ENCODE measurements around the gene LRRC7.

The LRRC7 gene

DNA sequence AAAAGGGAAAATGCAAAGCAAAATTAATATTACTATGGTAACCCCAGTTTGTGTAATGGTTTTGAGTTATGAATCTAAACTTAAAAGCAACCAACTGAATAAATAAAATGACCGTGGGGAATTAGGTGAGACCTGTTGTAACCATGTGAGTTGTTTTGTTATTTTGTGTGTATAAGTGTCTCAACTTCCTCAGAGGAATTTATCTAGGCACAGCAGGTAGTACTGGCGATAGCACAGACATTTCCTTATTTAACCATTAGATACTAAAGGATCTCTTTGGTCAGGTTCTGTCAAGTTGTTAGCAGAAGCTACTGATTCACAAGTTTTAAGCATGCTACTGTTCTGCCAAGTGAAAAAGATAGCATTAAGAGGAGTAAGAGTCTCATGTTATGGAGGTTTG lies 39.3 kb upstream of the LRRC7 start:
- H3K4me3 ChIP-seq (ENCODE audit: low read depth, low read length): no peak overlapping the region
- no peak for TF ChIP-seq CTCF (IDR thresholded peaks at IDR 0.05; ENCODE audit: low read depth, low read length, missing control alignments)
- DNase-seq (ENCODE audit: low read depth): no peak

DNA sequence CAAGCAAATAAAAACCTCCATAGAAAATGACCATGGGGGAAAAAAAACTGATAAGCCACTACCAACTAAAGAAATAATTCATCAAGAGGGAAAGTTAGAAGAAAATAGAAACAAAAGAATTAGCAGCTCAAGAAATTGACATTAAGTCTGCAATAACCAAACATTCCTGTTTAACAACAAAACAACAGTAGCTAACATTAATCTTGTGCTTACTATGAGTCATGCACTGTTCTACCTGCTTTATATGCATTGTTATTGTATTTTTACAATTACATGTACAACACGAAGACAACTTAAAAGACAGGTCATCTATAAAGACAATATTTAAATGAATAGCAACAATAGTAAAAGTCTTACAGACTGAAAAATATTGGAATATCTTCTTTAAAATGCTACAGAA lies 34.4 kb upstream of the LRRC7 start:
- TF ChIP-seq CTCF (IDR thresholded peaks at IDR 0.05; ENCODE audit: low read depth, low read length, missing control alignments): no peak
- no peak for DNase-seq (ENCODE audit: low read depth)
- H3K4me3 ChIP-seq (ENCODE audit: low read depth, low read length): no peak overlapping the region

- no peak overlapping the region for H3K4me3 ChIP-seq (ENCODE audit: low read depth, low read length)
- TF ChIP-seq CTCF (IDR thresholded peaks at IDR 0.05; ENCODE audit: low read depth, low read length, missing control alignments): no peak
- DNase-seq (ENCODE audit: low read depth): no peak
These were observed 32.9 kb upstream of the LRRC7 start for GRCh38 chr1:69534829-69535228.

DNA sequence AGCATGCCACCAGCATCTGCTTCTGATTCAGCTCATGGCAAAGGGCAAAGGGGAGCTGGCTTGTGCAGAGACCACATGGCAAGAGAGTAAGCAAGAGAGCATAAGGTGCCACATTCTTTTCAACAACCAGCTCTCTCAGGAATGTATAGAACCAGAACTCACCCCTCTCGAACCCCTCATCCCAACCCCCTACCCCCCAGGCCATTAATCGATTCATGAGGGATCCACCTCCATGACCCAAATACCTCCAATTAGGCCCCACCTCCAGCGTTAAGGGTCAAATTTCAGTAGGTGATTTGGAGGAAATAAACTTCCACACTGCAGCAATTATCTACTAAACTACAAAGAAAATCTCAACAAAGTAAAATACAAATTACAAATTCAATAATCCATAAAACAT lies 32.2 kb upstream of the LRRC7 start:
- DNase-seq (ENCODE audit: low read depth): no peak
- TF ChIP-seq CTCF (IDR thresholded peaks at IDR 0.05; ENCODE audit: low read depth, low read length, missing control alignments): no peak
- no peak overlapping the region for H3K4me3 ChIP-seq (ENCODE audit: low read depth, low read length)

DNA sequence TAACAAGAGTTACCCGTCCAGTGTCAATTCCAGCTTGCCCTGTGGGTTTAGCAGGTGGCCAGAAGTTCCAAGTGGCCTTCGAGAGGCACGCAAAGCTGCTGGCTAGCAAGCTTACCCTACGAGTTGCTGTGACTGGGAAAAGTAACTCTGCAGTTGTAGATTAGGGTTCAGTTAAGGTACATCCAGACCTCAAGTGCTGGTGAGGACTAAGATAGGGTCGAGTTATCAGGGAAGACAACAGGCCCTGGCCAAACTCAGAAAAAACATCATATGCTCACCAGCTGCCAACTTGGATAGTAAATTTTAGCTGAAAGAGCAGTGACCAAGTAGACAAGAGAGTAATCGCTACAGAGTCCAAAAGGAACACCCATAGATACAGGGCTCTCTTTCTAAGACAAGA lies 27.7 kb upstream of the LRRC7 start:
- DNase-seq (ENCODE audit: low read depth): no peak
- no peak overlapping the region for H3K4me3 ChIP-seq (ENCODE audit: low read depth, low read length)
- TF ChIP-seq CTCF (IDR thresholded peaks at IDR 0.05; ENCODE audit: low read depth, low read length, missing control alignments): no peak

- H3K4me3 ChIP-seq (ENCODE audit: low read depth, low read length): no peak overlapping the region
- TF ChIP-seq CTCF (IDR thresholded peaks at IDR 0.05; ENCODE audit: low read depth, low read length, missing control alignments): no peak
- DNase-seq (ENCODE audit: low read depth): no peak
These were observed 16.0 kb upstream of the LRRC7 start for GRCh38 chr1:69551476-69552324.

DNA sequence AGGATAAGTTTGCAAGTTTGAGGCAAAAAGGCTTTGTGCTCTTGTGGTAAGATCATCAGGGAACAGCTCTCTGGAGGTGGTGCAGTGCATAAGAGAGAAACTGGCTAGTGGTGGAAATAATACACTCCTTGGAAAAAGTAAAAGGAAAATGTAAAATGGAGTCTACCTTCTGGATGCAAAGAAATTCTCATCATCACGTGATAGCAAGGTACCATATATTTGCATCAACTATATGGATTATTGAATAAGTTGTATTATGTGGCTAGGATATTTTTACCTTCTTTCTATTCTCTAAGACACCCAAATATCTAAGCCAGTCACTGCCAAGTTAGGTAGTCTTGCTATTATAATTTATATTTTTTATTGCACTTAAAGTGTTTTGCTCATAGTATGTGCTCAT lies 14.0 kb upstream of the LRRC7 start:
- H3K4me3 ChIP-seq (ENCODE audit: low read depth, low read length): no peak overlapping the region
- no peak for DNase-seq (ENCODE audit: low read depth)
- TF ChIP-seq CTCF (IDR thresholded peaks at IDR 0.05; ENCODE audit: low read depth, low read length, missing control alignments): no peak
